Measurements from ENCODE around the gene DOCK4.

DOCK4 gene

DNA sequence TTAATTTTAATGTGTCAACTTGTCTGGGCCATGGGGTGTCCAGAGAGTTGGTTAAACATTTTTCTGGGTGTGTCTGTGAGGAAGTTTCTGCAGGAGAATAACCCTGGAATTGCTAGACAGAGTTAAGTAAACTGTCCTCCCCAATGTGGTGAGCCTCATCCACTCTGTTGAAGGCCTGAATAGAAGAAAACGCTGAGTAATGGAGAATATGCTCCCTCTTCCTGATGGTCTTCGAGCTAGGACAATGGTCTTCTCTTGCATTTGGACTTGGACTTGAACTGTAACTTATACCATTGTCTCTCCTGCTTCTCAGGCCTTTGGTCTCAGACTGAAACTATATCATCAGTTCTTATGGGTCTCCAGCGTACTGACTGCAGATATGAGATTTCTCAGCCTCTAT, 347.9 kb downstream of the DOCK4 start:
- DNase-seq (ENCODE audit: low spot score), result no peak

GRCh38 chr7:111855842-111856227, 350.4 kb downstream of the DOCK4 start:
- no peak for DNase-seq (ENCODE audit: low spot score)

- DNase-seq (ENCODE audit: low spot score), result peak; percentile 54
These were observed 350.9 kb downstream of the DOCK4 start for GRCh38 chr7:111855161-111855841.

DNA sequence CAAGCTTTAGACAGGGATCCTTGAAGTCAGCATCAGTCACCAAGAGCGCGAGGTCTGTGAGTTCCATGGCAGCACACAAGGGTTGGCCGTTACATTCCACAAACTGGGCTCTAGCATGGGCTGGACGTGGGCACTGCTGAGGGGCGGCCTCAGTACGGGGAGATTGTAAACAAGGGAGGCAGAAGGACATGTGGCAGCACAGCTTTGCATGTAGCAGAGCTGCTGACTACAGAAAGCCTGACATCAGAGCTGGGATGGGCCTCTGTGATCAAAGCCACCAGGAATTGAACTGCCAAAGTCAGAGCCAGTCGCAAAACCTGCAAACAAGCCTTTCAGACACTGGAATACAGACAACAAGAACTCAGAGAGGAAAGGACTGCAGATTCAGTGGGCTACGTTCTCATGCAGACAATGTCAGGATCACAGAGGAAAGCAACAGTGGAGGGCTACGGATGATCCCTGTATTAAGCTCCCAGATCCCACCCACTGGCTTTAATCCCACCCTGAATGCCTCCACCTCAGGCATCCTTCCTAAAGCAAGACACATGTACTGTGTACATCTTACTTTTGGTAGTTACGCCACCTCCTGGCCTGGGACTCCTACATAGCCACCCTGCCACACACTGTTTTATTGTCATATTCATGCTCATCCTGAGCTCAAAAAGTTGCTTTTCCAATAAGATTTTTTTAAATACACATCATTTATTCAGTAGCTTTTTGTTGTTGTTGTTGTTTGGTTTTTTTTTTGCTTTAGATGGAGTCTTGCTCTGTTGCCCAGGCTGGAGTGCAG, 352.8 kb downstream of the DOCK4 start:
- DNase-seq (ENCODE audit: low spot score), result no peak

GRCh38 chr7:111852081-111852480, 354.1 kb downstream of the DOCK4 start:
- no peak for DNase-seq (ENCODE audit: low spot score)

DNA sequence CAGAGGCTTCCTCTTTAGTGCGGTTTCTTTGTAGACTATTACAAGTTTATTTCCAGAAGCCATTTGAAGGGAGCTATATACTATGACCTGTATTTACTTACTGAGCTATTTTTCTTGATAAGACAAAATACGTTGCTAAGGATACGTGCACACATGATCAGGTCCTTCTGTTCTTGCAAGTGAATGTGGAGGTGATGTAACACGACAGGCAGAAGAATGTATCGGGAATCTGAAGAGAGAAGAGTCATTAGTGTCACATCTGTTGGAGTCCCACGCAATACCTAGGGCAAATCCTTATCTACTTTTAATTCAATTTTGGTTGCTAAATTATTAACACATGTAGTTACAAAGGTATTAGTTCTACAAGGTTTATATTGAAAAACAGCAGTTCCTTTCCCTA, 359.3 kb downstream of the DOCK4 start:
- no peak for DNase-seq (ENCODE audit: low spot score)

- no peak for DNase-seq (ENCODE audit: low spot score)
These were observed 360.3 kb downstream of the DOCK4 start for GRCh38 chr7:111845853-111846252.

DNA sequence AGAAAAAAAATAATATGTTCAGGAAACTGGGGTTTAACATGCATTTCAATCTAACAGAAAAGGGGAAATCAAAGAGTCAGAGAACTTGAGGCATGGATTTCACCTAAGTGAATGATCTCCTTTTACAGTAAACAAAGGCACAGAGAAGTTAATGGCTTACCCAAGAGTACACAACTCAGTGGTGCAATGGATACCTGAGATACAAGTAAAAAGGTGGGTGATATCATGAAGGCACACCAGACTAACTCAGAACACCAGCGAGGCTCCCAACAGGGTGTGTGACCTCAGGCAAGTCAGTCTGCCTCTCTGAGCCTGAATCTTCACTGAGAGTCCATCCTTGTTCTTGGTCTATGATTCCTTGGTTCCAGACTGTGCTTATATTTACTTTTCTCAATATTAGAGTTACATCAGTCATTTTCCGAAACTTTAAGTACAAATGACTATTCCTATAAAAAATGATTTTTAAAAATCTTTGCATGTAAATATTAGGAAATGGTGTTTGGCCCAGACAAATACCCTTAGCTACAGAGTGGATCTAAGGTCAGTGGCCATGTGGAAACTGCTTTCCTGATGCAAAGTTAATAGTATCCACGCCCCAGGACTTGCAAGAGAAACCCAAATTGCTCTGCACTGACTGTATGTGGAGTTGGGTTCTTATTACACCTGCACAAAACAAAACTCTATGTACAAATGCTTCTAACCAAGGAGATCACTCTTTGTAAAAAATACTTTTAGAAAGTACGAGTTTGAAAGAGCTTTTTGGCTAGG, 361.1 kb downstream of the DOCK4 start:
- no peak for DNase-seq (ENCODE audit: low spot score)

DNA sequence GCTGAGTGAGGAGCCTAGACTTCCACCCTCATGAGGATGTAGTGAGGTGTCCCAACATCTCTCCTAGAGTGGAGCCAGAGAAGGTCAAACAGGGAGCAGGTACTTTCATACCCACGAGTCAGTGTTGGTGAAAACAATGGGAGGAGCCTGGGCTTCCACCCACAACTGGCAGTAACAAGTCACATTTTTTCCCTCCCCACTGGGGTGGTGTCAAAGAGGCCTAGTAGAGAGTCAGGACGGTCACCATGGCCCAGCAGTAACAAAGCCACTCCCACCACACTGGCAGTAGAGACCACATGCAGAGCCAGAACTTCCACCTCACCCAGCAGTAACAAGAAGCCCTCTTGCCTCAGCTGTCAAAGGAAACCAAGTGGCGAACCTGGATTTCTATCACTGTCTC, 363.7 kb downstream of the DOCK4 start:
- no peak for DNase-seq (ENCODE audit: low spot score)

DNA sequence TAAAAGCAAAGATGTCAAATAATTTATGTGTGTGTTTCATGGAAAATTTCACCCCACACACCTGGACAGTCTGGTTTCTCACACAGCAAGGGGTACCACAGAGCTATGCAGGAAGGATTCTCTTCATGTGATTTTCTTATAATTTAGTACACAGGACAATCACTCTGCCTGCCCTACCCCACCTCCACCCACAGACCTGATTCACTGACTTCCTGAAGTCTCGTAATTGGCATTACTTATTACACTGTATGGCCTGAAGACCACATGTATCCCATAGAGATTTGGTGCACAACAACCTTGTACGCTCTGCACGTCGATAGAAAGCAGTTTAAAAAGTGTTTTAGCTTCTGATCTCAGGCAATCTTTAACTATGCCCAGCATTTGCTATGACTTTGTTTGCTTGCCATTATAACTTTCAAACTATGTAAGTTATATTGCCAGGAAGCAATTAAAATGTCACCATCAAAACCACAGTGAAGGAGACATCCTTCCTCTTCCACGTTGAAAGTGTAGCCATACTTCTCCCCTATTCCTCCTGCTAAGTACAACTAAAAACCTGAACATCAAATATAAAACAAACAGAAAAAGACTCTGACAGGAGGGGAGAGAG, 364.5 kb downstream of the DOCK4 start:
- DNase-seq (ENCODE audit: low spot score), result no peak

- no peak for DNase-seq (ENCODE audit: low spot score)
These were observed 365.7 kb downstream of the DOCK4 start for GRCh38 chr7:111840528-111840927.

DNA sequence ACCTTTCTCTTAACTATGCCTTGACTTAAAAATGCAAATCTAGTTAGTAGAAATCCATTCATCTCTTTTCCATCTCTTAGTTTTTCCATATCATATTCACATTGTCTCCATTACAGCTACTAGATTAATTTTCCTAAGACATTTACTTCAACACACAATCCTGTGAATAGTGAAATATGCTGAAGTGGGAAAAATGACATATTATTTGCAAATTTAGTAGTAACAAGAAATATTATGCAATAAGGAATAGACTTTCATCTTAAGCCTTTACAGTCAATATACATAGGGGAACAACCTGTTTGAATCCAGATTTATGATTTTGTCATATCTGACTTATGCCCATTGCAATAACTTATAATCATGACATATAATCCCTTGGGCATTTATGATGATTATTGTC, 366.9 kb downstream of the DOCK4 start:
- no peak for DNase-seq (ENCODE audit: low spot score)

DNA sequence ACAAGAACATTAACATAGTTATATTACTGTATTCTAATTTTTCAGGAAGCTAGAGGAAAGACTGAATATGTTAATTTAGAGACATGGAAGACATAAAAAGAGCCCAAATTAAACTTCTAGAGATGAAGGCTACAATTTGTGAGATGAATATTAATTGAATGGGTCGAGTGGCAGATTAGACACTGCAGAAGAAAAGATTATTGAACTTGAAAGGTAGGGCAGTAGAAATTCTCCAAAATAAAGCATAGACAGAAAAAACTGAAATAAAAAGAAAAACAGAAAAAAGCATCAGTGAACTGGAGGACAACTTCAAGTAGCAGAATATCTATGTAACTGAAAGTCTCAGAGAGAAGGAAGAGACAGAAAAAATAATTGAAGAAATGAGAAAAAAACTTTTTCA, 369.6 kb downstream of the DOCK4 start:
- no peak for DNase-seq (ENCODE audit: low spot score)

DNA sequence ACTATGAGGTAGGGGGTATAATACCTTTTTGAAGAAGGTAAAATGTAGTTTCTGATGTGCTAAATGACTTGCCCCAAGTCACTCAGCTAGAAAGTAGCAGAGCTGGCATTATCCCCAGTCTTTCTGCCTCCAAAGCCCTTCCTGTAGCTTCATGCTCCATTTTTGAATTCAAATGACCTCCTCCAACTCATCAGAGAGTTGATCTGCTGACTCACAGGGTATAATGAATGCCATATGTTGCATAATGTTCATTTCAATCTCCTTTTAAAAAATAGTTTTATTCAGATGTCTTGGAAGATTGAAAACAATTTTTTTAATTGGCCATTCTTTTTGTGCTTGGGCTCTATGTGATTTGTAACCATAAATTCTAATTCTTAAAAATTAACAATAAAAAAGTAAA, 371.1 kb downstream of the DOCK4 start:
- DNase-seq (ENCODE audit: low spot score), result no peak

GRCh38 chr7:111834367-111834766, 371.8 kb downstream of the DOCK4 start:
- DNase-seq (ENCODE audit: low spot score), result no peak

DNA sequence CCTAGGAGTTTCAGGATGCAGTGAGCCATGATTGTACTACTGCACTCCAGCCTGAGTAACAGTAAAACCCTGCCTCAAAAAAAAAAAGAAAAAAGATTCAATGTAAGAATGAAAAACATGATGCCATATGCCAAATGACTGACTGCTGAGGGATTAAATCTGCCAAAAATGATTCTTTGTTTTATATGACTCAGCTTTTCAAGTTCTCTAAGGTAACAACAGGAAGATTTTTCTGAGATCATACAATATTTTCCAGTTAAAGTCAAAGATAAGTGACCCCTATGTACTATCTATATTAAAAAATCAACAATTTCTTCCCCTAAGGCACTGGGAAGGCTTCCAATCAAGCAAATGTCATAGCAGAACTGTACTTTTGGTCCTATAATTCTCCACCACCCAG, 372.7 kb downstream of the DOCK4 start:
- DNase-seq (ENCODE audit: low spot score), result no peak

GRCh38 chr7:111832174-111832573, 374.0 kb downstream of the DOCK4 start:
- no peak for DNase-seq (ENCODE audit: low spot score)

DNA sequence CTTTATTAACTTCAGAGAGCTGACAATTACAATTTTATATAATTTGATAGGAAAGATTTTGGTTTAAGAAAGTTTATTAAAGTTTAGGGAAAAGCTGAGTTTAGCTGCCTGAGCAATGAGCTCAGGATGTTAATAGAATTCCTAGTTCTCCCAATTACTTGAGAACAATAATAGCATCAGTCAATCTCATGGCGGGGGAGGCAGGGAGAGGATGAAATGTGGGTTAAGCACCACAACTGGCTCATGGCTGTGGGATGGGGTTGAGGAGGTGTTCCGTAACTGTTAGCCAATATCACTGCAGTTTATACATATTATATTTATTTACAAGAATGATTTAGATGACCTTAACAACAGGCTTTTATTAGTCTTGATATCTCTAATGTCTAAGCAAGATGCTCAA, 377.0 kb downstream of the DOCK4 start:
- no peak for DNase-seq (ENCODE audit: low spot score)

- peak; percentile 3 for DNase-seq (ENCODE audit: low spot score)
These were observed 378.2 kb downstream of the DOCK4 start for GRCh38 chr7:111827863-111828504.

GRCh38 chr7:111825046-111825445, 381.2 kb downstream of the DOCK4 start:
- DNase-seq (ENCODE audit: low spot score), result no peak

DNA sequence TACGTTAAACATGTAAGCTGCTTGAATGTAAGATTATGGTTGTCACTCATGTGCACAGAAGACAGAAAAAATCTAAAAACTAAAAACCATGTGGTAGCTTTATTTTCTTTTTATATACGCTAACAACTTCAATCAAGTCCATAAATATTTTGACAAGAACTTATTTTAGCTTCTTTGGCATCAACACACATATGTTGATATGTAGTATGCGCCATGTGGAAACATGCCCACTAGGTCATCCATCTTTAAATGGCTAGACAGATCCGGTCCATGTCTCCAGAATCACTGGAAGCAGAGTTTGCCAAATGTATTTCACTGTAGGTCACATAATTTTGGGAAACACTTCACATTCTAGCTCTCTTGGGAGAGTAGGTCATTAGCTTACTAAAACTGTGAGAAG, 382.4 kb downstream of the DOCK4 start:
- DNase-seq (ENCODE audit: low spot score), result no peak

DNA sequence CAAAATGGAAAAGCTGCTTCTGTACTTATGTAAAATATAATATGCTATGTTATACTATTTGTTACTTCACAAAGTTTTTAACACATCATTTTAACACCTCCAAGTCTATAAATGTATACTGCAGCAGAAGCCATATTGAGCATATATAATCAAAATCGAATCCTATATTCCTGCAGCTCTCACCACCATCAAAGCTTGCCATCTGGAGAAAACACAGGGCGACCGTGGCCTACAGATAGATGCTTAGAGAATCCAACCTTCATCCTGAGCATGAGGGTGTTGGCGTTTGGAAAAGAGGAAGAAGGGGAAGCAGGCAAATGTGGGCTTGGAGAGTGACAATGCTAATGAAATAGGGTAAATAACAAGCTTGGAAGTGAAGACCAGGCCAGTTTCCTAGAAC, 385.2 kb downstream of the DOCK4 start:
- no peak for DNase-seq (ENCODE audit: low spot score)
